Vagina (tissue), 2 donors: ENCODE data around the gene GPRC5C. TPM values are rescaled to one million over a fixed set of nuclear protein-coding genes. Genes with fewer than 3 reads are reported as not detected.

Source experiments
- DNase-seq, 2 donors: peaks; one replicate each; pipeline ENCODE4 v3.0.0-alpha.2; 2017; ENCODE audit errors: extremely low spot score in 2 of 2
- H3K27ac ChIP-seq: fragments of 200-600 bp; sonication (generic); one replicate; pipeline ENCODE4 v1.5.1; 2019
- H3K27me3 ChIP-seq: fragments of 200-600 bp; sonication (generic); one replicate; pipeline ENCODE4 v1.5.1; 2019
- H3K36me3 ChIP-seq, 2 donors: fragments of 200-600 bp; sonication (generic); one replicate each; pipeline ENCODE4 v1.5.1; 2017 to 2019
- H3K4me1 ChIP-seq: fragments of 200-600 bp; sonication (generic); one replicate; pipeline ENCODE4 v1.5.1; 2019
- H3K4me3 ChIP-seq, 2 donors: fragments of 200-600 bp; sonication (generic); 1 replicate in 1 of 2; 2 replicates in 1 of 2; pipeline ENCODE4 v1.5.1; 2016 to 2019
- H3K9me3 ChIP-seq: fragments of 200-600 bp; sonication (generic); one replicate; pipeline ENCODE4 v1.5.1; 2019
- POLR2A ChIP-seq, 2 donors: fragments of 450-650 bp; IDR thresholded peaks; one replicate each; pipeline ENCODE4 v1.6.1; 2017; ENCODE audit warnings: antibody characterized with exemption in 2 of 2, mild to moderate bottlenecking in 2 of 2, moderate library complexity in 2 of 2
- POLR2AphosphoS5 ChIP-seq, 2 donors: sonication (generic); formaldehyde crosslinking; IDR thresholded peaks; one replicate each; pipeline ENCODE4 v1.9.0; 2017; ENCODE audit warnings: antibody characterized with exemption in 2 of 2, mild to moderate bottlenecking in 2 of 2, low read depth in 1 of 2; ENCODE audit not compliant: insufficient read depth in 1 of 2
- intact Hi-C: fragments of 100-400 bp; cut with DNase I; formaldehyde crosslinking; loops from one replicate; pipeline ENCODE4 v1.15.1; 2023
- total RNA-seq: library from RNA; depleted of rRNA; stranded (reverse); fragments of >200 nt; gene quantifications from one replicate; pipeline ENCODE4 v1.2.3, GENCODE V29; 2016
- TF ChIP-seq, protein P1 (sequence below), 3 experiments: fragments of 450-650 bp in 2 of 3; fragments of 200-600 bp in 1 of 3; sonication (generic) in 1 of 3; IDR thresholded peaks; one replicate each; pipeline ENCODE4 v1.5.1; 2017 to 2019; ENCODE audit warnings: antibody characterized with exemption in 3 of 3, mild to moderate bottlenecking in 2 of 3, moderate library complexity in 2 of 3

GPRC5C gene
- total RNA-seq, 1 donor from 2014 or later = 27.5 TPM

DNA sequence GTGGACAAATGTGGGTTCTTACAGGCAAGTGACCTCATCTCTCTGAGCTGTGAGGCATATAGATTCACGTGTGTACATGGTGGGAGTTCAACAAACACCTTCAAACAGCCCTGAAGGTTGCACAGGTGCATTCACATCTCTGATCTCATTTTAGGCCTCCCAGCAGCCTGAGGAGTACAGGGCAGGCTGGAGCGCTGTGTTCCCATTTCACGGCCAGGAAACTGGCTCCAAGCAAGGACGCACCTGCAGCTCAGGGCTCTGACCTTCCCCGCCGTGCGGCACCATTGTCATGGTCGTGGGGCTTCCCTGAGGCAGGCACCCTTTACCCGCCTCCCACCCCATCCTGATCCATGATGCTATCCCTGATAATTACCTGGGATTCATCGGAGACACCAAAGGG lies 29.7 kb downstream of the GPRC5C start:
- Histone ChIP-seq H3K27me3 (no peaks in the 10 kb centered on the region), H3K9me3 (no peaks in the 10 kb centered on the region), H3K4me3 (no peak overlapping the region), H3K36me3 (no peaks in the 10 kb centered on the region), H3K4me1 (peaks cover 6% of the 10 kb centered on the region), H3K27ac (no peak overlapping the region)
- intact Hi-C loops = no loop called here
- TF ChIP-seq, protein P1, sequence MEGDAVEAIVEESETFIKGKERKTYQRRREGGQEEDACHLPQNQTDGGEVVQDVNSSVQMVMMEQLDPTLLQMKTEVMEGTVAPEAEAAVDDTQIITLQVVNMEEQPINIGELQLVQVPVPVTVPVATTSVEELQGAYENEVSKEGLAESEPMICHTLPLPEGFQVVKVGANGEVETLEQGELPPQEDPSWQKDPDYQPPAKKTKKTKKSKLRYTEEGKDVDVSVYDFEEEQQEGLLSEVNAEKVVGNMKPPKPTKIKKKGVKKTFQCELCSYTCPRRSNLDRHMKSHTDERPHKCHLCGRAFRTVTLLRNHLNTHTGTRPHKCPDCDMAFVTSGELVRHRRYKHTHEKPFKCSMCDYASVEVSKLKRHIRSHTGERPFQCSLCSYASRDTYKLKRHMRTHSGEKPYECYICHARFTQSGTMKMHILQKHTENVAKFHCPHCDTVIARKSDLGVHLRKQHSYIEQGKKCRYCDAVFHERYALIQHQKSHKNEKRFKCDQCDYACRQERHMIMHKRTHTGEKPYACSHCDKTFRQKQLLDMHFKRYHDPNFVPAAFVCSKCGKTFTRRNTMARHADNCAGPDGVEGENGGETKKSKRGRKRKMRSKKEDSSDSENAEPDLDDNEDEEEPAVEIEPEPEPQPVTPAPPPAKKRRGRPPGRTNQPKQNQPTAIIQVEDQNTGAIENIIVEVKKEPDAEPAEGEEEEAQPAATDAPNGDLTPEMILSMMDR (IDR thresholded peaks at IDR 0.05) = no peak
- no peak for TF ChIP-seq POLR2A (IDR thresholded peaks at IDR 0.05)
- no peak for DNase-seq

DNA sequence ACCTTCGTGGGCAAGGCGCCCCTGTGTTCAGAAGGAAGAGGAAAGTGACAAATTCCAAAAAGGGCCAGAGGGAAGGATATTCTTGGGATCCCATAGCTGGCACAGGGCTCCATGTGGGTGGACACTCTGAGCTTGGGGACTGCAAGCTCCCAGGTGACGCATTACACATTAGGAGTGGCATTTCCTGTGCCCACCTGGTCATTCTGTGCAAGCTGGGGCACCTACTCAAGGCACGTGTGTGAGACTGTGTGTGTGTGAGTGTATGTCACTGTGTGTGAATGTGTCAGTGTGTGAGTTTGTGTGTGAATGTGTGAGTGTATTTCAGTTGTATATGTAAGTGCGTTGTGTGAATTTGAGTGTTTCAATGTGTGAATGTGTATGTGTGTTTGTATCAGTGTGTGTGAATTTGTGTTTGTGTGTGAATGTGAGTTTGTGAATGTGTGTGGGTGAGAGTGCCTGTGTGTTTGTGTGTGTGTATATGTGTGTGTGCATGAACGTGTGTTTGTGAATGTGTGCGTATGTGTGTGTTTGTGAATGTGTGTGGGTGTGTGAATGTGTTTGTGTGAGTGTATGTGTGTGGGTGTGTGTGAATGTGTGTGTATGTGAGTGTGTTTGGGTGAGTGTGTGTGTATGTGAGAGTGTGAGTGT lies 33.0 kb downstream of the GPRC5C start:
- no peaks in the 10 kb centered on the region for H3K27me3 ChIP-seq
- H3K4me3 ChIP-seq = no peak overlapping the region
- H3K36me3 ChIP-seq = no peaks in the 10 kb centered on the region
- H3K27ac ChIP-seq = no peak overlapping the region
- no peaks in the 10 kb centered on the region for H3K4me1 ChIP-seq
- no peaks in the 10 kb centered on the region for H3K9me3 ChIP-seq
- intact Hi-C loops = no loop called here
- TF ChIP-seq, protein P1 (IDR thresholded peaks at IDR 0.05) = no peak
- no peak for TF ChIP-seq POLR2A (IDR thresholded peaks at IDR 0.05)
- TF ChIP-seq POLR2AphosphoS5 (IDR thresholded peaks at IDR 0.05; ENCODE audit: insufficient read depth in 1 of 2, low read depth in 1 of 2) = no peak
- no peak for DNase-seq

DNA sequence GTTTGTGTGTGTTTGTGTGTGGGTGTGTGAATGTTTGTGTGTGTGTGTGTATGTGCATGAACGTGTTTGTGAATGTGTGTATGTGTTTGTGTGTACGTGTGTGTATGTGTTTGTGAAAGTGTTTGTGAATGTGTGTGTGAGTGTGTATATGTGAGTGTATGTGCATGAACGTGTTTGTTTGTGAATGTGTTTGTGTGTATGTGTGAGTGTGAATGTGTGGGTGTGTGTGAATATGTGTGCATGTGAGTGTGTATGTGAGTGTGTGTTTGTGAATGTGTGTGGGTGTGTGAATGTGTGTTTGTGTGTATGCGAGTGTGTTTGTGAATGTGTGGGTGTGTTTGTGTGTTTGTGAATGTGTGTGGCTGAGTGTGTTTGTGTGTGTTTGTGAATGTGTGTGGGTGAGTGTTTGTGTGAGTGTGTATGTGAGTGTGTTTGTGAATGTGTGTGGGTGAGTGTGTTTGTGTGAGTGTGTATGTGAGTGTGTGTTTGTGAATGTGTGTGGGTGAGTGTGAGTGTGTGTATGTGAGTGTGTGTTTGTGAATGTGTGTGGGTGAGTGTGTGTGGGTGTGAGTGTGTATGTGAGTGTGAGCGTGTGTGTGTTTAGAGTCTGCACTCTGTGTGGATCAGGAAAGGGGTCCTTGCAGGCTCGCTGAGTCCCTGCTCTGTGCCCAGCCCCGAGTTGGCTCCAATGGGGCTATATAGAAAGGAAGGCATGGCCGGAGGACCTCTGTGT lies 33.7 kb downstream of the GPRC5C start:
- Histone ChIP-seq H3K9me3 (no peaks in the 10 kb centered on the region), H3K27ac (no peak overlapping the region), H3K4me1 (no peaks in the 10 kb centered on the region), H3K27me3 (no peaks in the 10 kb centered on the region), H3K4me3 (no peak overlapping the region), H3K36me3 (no peaks in the 10 kb centered on the region)
- TF ChIP-seq POLR2AphosphoS5 (IDR thresholded peaks at IDR 0.05; ENCODE audit: insufficient read depth in 1 of 2, low read depth in 1 of 2) = no peak
- TF ChIP-seq, protein P1 (IDR thresholded peaks at IDR 0.05) = no peak
- no peak for TF ChIP-seq POLR2A (IDR thresholded peaks at IDR 0.05)
- DNase-seq = no peak
- intact Hi-C loops = no loop called here

DNA sequence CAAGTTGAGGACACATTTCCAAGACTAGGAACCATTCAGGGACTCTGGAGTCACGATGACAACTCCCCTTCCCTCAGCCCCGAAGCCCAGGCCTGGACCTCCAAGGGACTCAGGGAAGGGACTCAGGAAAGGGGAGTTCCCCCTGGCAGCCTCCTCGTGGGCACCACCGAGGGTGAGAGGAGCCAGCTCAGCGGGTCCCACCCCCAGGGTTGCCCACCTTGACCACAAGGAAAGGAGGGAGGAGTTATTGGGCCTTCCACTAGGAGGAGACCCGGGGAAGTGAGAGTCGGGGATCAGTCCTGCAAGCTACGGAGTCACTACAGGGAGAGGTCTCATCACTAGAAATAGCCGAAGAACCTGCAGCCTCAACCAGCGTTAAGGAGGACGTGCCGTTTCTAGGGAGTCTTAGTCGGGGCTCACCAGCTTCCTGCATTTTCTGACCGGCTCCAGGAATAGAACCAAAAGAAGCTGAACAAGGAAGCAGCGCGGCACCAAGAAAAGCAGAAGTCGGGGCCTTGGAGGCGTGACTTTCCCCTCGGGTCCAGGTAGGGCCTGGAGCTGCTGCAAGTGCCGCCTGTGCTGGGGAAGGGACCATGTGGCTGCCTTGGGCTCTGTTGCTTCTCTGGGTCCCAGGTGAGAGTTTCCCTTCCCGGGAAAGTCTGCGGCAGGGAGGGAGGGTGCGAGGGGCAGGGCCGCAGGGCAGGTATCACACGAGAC lies 34.4 kb downstream of the GPRC5C start, which contains the start of gene CD300A:
Gene CD300A, plus strand, starts transcription at position 524 of the 717 bp plus-strand sequence. Its CDS starts 70 bp downstream, at position 594.
- H3K27ac ChIP-seq = no peak within 1 kb of the TSS
- no peak for DNase-seq
- intact Hi-C loops = no loop called here
- H3K27me3 ChIP-seq = no peaks in the 10 kb centered on the region
- TF ChIP-seq, protein P1 (IDR thresholded peaks at IDR 0.05) = no peak
- TF ChIP-seq POLR2A (IDR thresholded peaks at IDR 0.05) (no peak), POLR2AphosphoS5 (IDR thresholded peaks at IDR 0.05; ENCODE audit: insufficient read depth in 1 of 2, low read depth in 1 of 2) (no peak)
- H3K4me1 ChIP-seq = no peaks in the 10 kb centered on the region
- no peaks in the 10 kb centered on the region for H3K9me3 ChIP-seq
- no peaks in the 10 kb centered on the region for H3K36me3 ChIP-seq
- peak within 1 kb of the TSS in 1 of 2 donors; percentile 33 for H3K4me3 ChIP-seq
